Measurements from ENCODE around the gene ATP5IF1. TPM values are rescaled to one million over a fixed set of nuclear protein-coding genes. Genes with fewer than 3 reads are reported as not detected.
A peak's percentile ranks its signal among the peaks of the same experiment; 100 is the strongest.

Gene ATP5IF1
- total RNA-seq, 2 donors from 2014 or later: 90.2 to 133 TPM

GRCh38 chr1:28246427-28246832 is 10.5 kb downstream of the ATP5IF1 start:
- Histone ChIP-seq H3K4me3 (peak overlapping the region; percentile 98), H3K9me3 (no peaks in the 10 kb centered on the region), H3K4me1 (ENCODE audit: control insufficient read depth in 1 of 2, low read depth in 2 of 2) (peaks cover 29 to 30% of the 10 kb centered on the region in 2 donors), H3K27ac (peak overlapping the region; percentile 15 to 86), H3K36me3 (no peaks in the 10 kb centered on the region), H3K27me3 (replicated peaks; ENCODE audit: insufficient read depth) (no peaks in the 10 kb centered on the region)
- TF ChIP-seq, protein P1, sequence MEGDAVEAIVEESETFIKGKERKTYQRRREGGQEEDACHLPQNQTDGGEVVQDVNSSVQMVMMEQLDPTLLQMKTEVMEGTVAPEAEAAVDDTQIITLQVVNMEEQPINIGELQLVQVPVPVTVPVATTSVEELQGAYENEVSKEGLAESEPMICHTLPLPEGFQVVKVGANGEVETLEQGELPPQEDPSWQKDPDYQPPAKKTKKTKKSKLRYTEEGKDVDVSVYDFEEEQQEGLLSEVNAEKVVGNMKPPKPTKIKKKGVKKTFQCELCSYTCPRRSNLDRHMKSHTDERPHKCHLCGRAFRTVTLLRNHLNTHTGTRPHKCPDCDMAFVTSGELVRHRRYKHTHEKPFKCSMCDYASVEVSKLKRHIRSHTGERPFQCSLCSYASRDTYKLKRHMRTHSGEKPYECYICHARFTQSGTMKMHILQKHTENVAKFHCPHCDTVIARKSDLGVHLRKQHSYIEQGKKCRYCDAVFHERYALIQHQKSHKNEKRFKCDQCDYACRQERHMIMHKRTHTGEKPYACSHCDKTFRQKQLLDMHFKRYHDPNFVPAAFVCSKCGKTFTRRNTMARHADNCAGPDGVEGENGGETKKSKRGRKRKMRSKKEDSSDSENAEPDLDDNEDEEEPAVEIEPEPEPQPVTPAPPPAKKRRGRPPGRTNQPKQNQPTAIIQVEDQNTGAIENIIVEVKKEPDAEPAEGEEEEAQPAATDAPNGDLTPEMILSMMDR (IDR thresholded peaks at IDR 0.05): no peak
- ATAC-seq (ENCODE audit: insufficient number of reproducible peaks, low FRiP score, low read depth): no peak
- DNase-seq (ENCODE audit: low spot score): no peak

DNA sequence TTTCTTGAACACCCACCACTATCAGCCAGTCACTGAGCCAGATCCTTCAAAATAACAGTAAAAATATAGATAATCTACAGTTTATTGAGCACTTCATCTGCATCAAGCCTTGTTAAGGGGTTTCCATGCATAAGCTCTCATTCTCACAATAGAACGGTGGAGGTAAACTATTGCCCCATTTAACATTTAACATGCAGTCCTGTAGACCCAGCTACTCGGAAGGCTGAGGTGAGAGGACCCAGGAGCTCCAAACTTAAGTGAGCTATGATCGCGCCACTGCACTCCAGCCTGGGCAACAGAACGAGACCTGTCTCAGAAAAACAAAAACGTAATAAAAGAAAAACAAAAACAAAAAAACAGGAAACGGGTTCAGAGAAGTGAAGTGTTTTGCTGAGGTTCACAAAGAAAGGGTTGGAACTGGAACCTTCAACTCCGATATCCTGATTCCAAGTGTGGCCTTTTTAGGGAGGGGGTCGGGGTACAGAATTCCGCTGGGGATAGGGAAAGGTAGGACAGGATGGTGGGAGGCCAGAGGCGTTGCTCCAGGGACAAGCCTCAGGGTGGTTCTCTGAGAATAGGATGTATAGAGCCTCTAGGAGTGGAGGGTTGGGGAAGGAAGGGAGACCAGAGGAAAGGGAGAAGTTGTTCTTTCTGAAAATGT is 11.8 kb downstream of the ATP5IF1 start:
- ATAC-seq (ENCODE audit: insufficient number of reproducible peaks, low FRiP score, low read depth): no peak
- Histone ChIP-seq H3K36me3 (no peaks in the 10 kb centered on the region), H3K4me3 (peak overlapping the region; percentile 98), H3K4me1 (ENCODE audit: control insufficient read depth in 1 of 2, low read depth in 2 of 2) (peaks cover 29 to 30% of the 10 kb centered on the region in 2 donors), H3K27ac (peak overlapping the region; percentile 72 to 86), H3K9me3 (no peaks in the 10 kb centered on the region), H3K27me3 (replicated peaks; ENCODE audit: insufficient read depth) (no peaks in the 10 kb centered on the region)
- TF ChIP-seq, protein P1 (IDR thresholded peaks at IDR 0.05): no peak
- DNase-seq (ENCODE audit: low spot score): no peak

DNA sequence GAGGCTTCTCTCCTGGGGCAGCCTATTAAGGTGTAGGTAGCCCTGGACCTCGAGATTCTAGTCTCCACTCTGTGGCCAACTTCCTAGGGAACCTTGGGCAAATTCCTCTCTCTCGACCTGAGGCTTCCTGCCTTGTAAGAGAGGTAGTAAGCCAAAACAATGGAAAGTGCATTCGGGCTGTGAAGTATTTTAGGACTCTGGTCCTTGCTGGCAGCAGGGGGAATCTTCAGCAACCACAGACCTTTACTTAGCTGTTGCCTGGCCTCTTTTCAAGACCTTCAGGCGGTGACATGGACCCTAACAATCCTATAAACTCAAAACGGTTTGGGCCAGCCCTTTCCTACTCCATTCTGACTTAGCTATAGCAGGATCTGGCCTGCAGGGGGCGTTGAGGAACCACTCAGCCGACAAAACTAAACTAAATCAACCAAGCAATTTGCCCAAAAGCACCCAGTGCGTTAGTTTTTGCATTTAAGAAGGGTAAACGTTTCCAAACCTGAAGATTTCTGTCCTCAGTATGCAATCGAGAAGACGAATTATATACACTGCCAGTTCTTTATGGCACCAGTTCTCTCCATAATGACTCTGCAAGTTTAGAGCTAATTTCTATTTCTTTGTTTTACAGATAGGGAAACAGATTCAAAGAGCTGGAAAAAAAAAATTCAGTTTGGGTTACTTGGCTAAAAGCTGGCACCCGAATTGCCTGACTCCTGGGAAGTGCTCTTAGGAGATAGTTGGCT is 12.5 kb downstream of the ATP5IF1 start:
- TF ChIP-seq, protein P1 (IDR thresholded peaks at IDR 0.05): peak; percentile 90
- peak overlapping the region; percentile 72 to 86 for H3K27ac ChIP-seq
- H3K36me3 ChIP-seq: no peaks in the 10 kb centered on the region
- ATAC-seq (ENCODE audit: insufficient number of reproducible peaks, low FRiP score, low read depth) (peak; percentile 44), DNase-seq (ENCODE audit: low spot score) (peak; percentile 62)
- H3K4me3 ChIP-seq: peak overlapping the region; percentile 98
- H3K27me3 ChIP-seq (replicated peaks; ENCODE audit: insufficient read depth): no peaks in the 10 kb centered on the region
- no peaks in the 10 kb centered on the region for H3K9me3 ChIP-seq
- H3K4me1 ChIP-seq (ENCODE audit: control insufficient read depth in 1 of 2, low read depth in 2 of 2): peaks cover 29 to 30% of the 10 kb centered on the region in 2 donors

DNA sequence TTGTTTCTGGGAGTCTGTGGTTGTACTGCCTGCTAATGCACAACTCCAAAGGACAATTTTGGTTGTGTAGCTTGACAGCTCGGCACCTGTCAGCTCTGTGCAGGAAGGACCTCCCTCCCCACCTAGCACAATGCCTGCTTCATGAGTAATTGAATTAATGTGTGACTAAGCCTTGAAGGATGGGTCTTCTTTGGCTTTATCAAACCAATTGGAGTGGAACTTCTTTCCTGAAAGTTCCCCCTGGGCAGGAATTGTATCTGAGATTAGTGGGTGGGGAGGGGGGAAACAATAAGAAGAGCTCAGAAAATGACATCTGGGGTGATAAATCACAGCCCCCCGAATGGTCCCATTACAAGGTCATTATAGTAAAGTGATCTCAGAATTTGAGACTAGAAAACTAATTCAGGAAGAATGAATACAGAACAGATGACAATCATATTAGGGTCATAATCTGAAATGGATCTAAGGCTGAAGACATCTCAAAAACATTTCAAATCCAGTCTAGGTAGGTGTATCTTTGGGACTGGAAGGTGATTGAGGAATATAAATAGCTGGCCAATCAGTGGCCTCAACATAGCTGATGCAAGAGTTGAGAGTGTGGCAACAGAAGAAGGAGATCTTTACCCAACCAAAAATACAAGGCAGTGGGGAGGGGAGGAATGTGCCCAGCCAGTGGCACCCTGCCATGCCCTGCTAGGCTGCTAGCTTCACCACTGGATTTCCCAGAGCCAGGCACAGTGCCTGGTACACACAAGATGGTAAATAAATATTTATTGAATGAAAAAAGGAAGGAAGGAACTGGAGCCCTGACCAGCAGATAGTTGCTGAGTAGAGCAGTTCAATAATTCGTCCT is 13.3 kb downstream of the ATP5IF1 start:
- Histone ChIP-seq H3K27ac (peak overlapping the region; percentile 27 to 86), H3K27me3 (replicated peaks; ENCODE audit: insufficient read depth) (no peaks in the 10 kb centered on the region), H3K36me3 (no peaks in the 10 kb centered on the region), H3K4me3 (peak overlapping the region; percentile 98), H3K9me3 (no peaks in the 10 kb centered on the region), H3K4me1 (ENCODE audit: control insufficient read depth in 1 of 2, low read depth in 2 of 2) (peaks cover 29 to 30% of the 10 kb centered on the region in 2 donors)
- no peak for ATAC-seq (ENCODE audit: insufficient number of reproducible peaks, low FRiP score, low read depth)
- TF ChIP-seq, protein P1 (IDR thresholded peaks at IDR 0.05): no peak
- no peak for DNase-seq (ENCODE audit: low spot score)
